H9 (cell line): ENCODE measurements around the gene PSMD8. TPM values are rescaled to one million over a fixed set of nuclear protein-coding genes. Genes with fewer than 3 reads are reported as not detected.

Source experiments
- DNase-seq: peaks from one replicate; pipeline ENCODE4 v3.0.0-alpha.2; 2017
- H2AFZ ChIP-seq: one replicate; pipeline ENCODE4 v1.6.1; 2013; ENCODE audit warnings: mild to moderate bottlenecking, low read length, control low read depth, moderate library complexity
- H2AK5ac ChIP-seq: 2 replicates; pipeline ENCODE4 v1.6.1; 2013; ENCODE audit warnings: low read length, control low read depth, mixed read lengths; ENCODE audit not compliant: insufficient read length
- H2BK120ac ChIP-seq: one replicate; pipeline ENCODE4 v1.6.1; 2013; ENCODE audit warnings: low read depth, mild to moderate bottlenecking, low read length, control low read depth, inconsistent platforms; ENCODE audit not compliant: poor library complexity, severe bottlenecking
- H2BK12ac ChIP-seq: 2 replicates; pipeline ENCODE4 v1.6.1; 2013; ENCODE audit warnings: low read length, control low read depth, mixed read lengths, low read depth; ENCODE audit not compliant: insufficient read length
- H2BK15ac ChIP-seq: 2 replicates; pipeline ENCODE4 v1.6.1; 2013; ENCODE audit warnings: low read depth, low read length, control low read depth
- H2BK20ac ChIP-seq: one replicate; pipeline ENCODE4 v1.6.1; 2013; ENCODE audit warnings: low read depth, mild to moderate bottlenecking, low read length, control low read depth, inconsistent platforms; ENCODE audit not compliant: poor library complexity, severe bottlenecking
- H2BK5ac ChIP-seq: 2 replicates; pipeline ENCODE4 v1.6.1; 2013; ENCODE audit warnings: low read length, control low read depth, mixed read lengths; ENCODE audit not compliant: insufficient read length
- H3K14ac ChIP-seq: 2 replicates; pipeline ENCODE4 v1.6.1; 2013; ENCODE audit warnings: low read length, control low read depth; ENCODE audit not compliant: insufficient read depth
- H3K18ac ChIP-seq: 2 replicates; pipeline ENCODE4 v1.6.1; 2013; ENCODE audit warnings: low read depth, mild to moderate bottlenecking, mixed read lengths, low read length, control low read depth; ENCODE audit not compliant: insufficient read length
- H3K23ac ChIP-seq: 2 replicates; pipeline ENCODE4 v1.6.1; 2013; ENCODE audit warnings: low read length, control low read depth, mixed read lengths, low read depth; ENCODE audit not compliant: insufficient read length
- H3K23me2 ChIP-seq: 2 replicates; pipeline ENCODE4 v1.6.1; 2013; ENCODE audit warnings: low read depth, mild to moderate bottlenecking, mixed read lengths, low read length, control low read depth; ENCODE audit not compliant: insufficient read length, poor library complexity, severe bottlenecking
- H3K27ac ChIP-seq: 2 replicates; pipeline ENCODE4 v1.5.1; 2013; ENCODE audit warnings: low read length, control low read depth, mixed read lengths, low read depth; ENCODE audit not compliant: insufficient read length
- H3K27me3 ChIP-seq: 2 replicates; pipeline ENCODE4 v1.6.1; 2013; ENCODE audit warnings: low read length, control low read depth, inconsistent platforms; ENCODE audit not compliant: insufficient read depth
- H3K4ac ChIP-seq: 2 replicates; pipeline ENCODE4 v1.6.1; 2013; ENCODE audit warnings: low read depth, mild to moderate bottlenecking, control low read depth, inconsistent platforms, low read length, moderate library complexity
- H3K4me1 ChIP-seq: 2 replicates; pipeline ENCODE4 v1.6.1; 2013; ENCODE audit warnings: low read length, control low read depth, inconsistent platforms; ENCODE audit not compliant: insufficient read depth
- H3K4me2 ChIP-seq: 2 replicates; pipeline ENCODE4 v1.6.1; 2013; ENCODE audit warnings: low read length, control low read depth, mixed read lengths; ENCODE audit not compliant: insufficient read length, insufficient read depth
- H3K56ac ChIP-seq: 2 replicates; pipeline ENCODE4 v1.6.1; 2013; ENCODE audit warnings: low read depth, mild to moderate bottlenecking, mixed read lengths, low read length, control low read depth; ENCODE audit not compliant: insufficient read length
- H3K79me1 ChIP-seq: 2 replicates; pipeline ENCODE4 v1.6.1; 2013; ENCODE audit warnings: low read depth, mild to moderate bottlenecking, moderate library complexity, low read length, control low read depth, inconsistent platforms; ENCODE audit not compliant: insufficient read depth, poor library complexity, severe bottlenecking
- H3K79me2 ChIP-seq: 2 replicates; pipeline ENCODE4 v1.6.1; 2013; ENCODE audit warnings: low read length, control low read depth, inconsistent platforms; ENCODE audit not compliant: insufficient read depth
- H3K9ac ChIP-seq: 2 replicates; pipeline ENCODE4 v1.6.1; 2013; ENCODE audit warnings: low read length, control low read depth, mixed read lengths; ENCODE audit not compliant: insufficient read length; ENCODE audit errors: extremely low read depth
- H3K9me3 ChIP-seq: one replicate; pipeline ENCODE4 v1.6.1; 2013; ENCODE audit warnings: low read depth, low read length, inconsistent platforms; ENCODE audit not compliant: control insufficient read depth
- H3T11ph ChIP-seq: one replicate; pipeline ENCODE4 v1.6.1; 2013; ENCODE audit warnings: mild to moderate bottlenecking, low read length, control low read depth, inconsistent platforms
- H4K20me1 ChIP-seq: one replicate; pipeline ENCODE4 v1.6.1; 2013; ENCODE audit not compliant: control insufficient read depth, insufficient read length, insufficient read depth
- H4K5ac ChIP-seq: 2 replicates; pipeline ENCODE4 v1.6.1; 2013; ENCODE audit warnings: low read depth, mild to moderate bottlenecking, mixed read lengths, low read length, control low read depth; ENCODE audit not compliant: insufficient read length
- H4K8ac ChIP-seq: replicated peaks from 2 replicates; pipeline ENCODE4 v1.6.1; 2013; ENCODE audit warnings: low read length, control low read depth, mixed read lengths, low read depth; ENCODE audit not compliant: insufficient read length
- H4K91ac ChIP-seq: 2 replicates; pipeline ENCODE4 v1.6.1; 2013; ENCODE audit warnings: low read depth, mild to moderate bottlenecking, moderate library complexity, mixed read lengths, low read length, control low read depth; ENCODE audit not compliant: insufficient read length
- H3K27ac Mint-ChIP-seq, 3 experiments: 2 replicates in 2 of 3; 3 replicates in 1 of 3; pipeline ENCODE4 v1.8.0; 2020 to 2021; ENCODE audit warnings: mixed read lengths in 3 of 3, mild to moderate bottlenecking in 1 of 3, moderate library complexity in 1 of 3
- H3K27me3 Mint-ChIP-seq: 2 replicates; pipeline ENCODE4 v1.8.0; 2021; ENCODE audit warnings: low read depth, mild to moderate bottlenecking, moderate library complexity, mixed read lengths
- H3K36me3 Mint-ChIP-seq, 3 experiments: 2 replicates in 2 of 3; 3 replicates in 1 of 3; pipeline ENCODE4 v1.8.0; 2020 to 2021; ENCODE audit warnings: low read depth in 3 of 3, mixed read lengths in 3 of 3; ENCODE audit not compliant: insufficient read depth in 1 of 3
- H3K4me1 Mint-ChIP-seq, 2 experiments: 2 replicates each; pipeline ENCODE4 v1.8.0; 2020; ENCODE audit warnings: mixed read lengths in 2 of 2
- H3K4me3 Mint-ChIP-seq, 2 experiments: 2 replicates in 1 of 2; 3 replicates in 1 of 2; pipeline ENCODE4 v1.8.0; 2020 to 2021; ENCODE audit warnings: mild to moderate bottlenecking in 2 of 2, mixed read lengths in 2 of 2, moderate library complexity in 1 of 2
- H3K9me3 Mint-ChIP-seq, 2 experiments: 2 replicates in 1 of 2; 3 replicates in 1 of 2; pipeline ENCODE4 v1.8.0; 2020; ENCODE audit warnings: mild to moderate bottlenecking in 2 of 2, mixed read lengths in 2 of 2, moderate library complexity in 1 of 2
- CTCF ChIP-seq: fragments of 200-600 bp; sonication (generic); conservative IDR thresholded peaks from 3 replicates; pipeline ENCODE4 v1.8.0; 2021; ENCODE audit warnings: antibody characterized with exemption, mild to moderate bottlenecking
- WGBS: extraction: QIAGEN DNeasy Blood & Tissue Kit; methylation state at CpG from one replicate; pipeline ENCODE4 v1.1.7; 2013; ENCODE audit warnings: missing lambda C conversion rate, low lambda C conversion rate, mixed read lengths; ENCODE audit not compliant: insufficient read length; ENCODE audit errors: extremely low coverage; 5-methylcytosine and 5-hydroxymethylcytosine counted together
- total RNA-seq: library from RNA; stranded (reverse); gene quantifications from 2 replicates; pipeline ENCODE4 v1.2.1, GENCODE V29; 2021

The PSMD8 gene
- total RNA-seq, 1 experiment from 2014 or later, result 189 TPM

GRCh38 chr19:38385057-38385803 lies 10.9 kb downstream of the PSMD8 start:
- no peak overlapping the region for H3K18ac ChIP-seq
- H3K79me1 ChIP-seq, result no peaks in the 10 kb centered on the region
- no peak overlapping the region for H2AK5ac ChIP-seq
- H4K20me1 ChIP-seq, result no peaks in the 10 kb centered on the region
- TF ChIP-seq CTCF, result no peak
- no peak overlapping the region for H2BK5ac ChIP-seq
- no peak overlapping the region for H2AFZ ChIP-seq
- no peak overlapping the region for H3T11ph ChIP-seq
- no peaks in the 10 kb centered on the region; the same call in 1 of the 2 replicates for H3K79me2 ChIP-seq
- no peak overlapping the region for H2BK120ac ChIP-seq
- no peak overlapping the region for H3K27ac ChIP-seq
- H3K56ac ChIP-seq, result no peak overlapping the region
- H3K4me1 Mint-ChIP-seq, result peaks cover 15 to 25% of the 10 kb centered on the region in 2 experiments
- no peak overlapping the region for H2BK12ac ChIP-seq
- H4K5ac ChIP-seq, result no peak overlapping the region
- no peak overlapping the region for H3K4me3 Mint-ChIP-seq
- H3K27me3 Mint-ChIP-seq, result peaks cover 2% of the 10 kb centered on the region; the same call in 1 of the 2 replicates
- no peak overlapping the region for H3K4me2 ChIP-seq
- no peak overlapping the region for H3K27ac Mint-ChIP-seq
- H4K91ac ChIP-seq, result no peak overlapping the region
- DNase-seq, result peak; percentile 51
- no peaks in the 10 kb centered on the region for H3K9me3 ChIP-seq
- H2BK15ac ChIP-seq, result no peak overlapping the region
- no peaks in the 10 kb centered on the region; the same call in 1 of the 2 replicates for H3K4me1 ChIP-seq
- peaks cover 17 to 43% (median 35%) of the 10 kb centered on the region in 3 experiments; a peak in 6 of 7 replicates for H3K36me3 Mint-ChIP-seq
- H3K4ac ChIP-seq, result no peak overlapping the region
- no peak overlapping the region for H2BK20ac ChIP-seq
- H3K9ac ChIP-seq, result no peak overlapping the region
- no peaks in the 10 kb centered on the region for H3K9me3 Mint-ChIP-seq
- WGBS, result no CpG with 5 or more reads among the region's 40 CpGs
- H3K27me3 ChIP-seq, result no peaks in the 10 kb centered on the region
- no peak overlapping the region for H4K8ac ChIP-seq
- no peak overlapping the region for H3K23ac ChIP-seq
- H3K14ac ChIP-seq, result no peak overlapping the region
- peaks cover 35% of the 10 kb centered on the region for H3K23me2 ChIP-seq
